HUES48 (cell line): ENCODE measurements around the gene CNTNAP4.
A peak's percentile ranks its signal among the peaks of the same experiment; 100 is the strongest.

Experiments
- H3K27ac ChIP-seq: one replicate; pipeline ENCODE4 v1.7.0; 2013; ENCODE audit warnings: low read depth, low read length, inconsistent platforms
- H3K27me3 ChIP-seq: 2 replicates; pipeline ENCODE4 v1.6.1; 2013; ENCODE audit warnings: mild to moderate bottlenecking, low read length; ENCODE audit not compliant: control insufficient read depth, insufficient read depth
- H3K36me3 ChIP-seq: 2 replicates; pipeline ENCODE4 v1.6.1; 2013; ENCODE audit warnings: low read length; ENCODE audit not compliant: control insufficient read depth, insufficient read depth
- H3K4me1 ChIP-seq: 2 replicates; pipeline ENCODE4 v1.6.1; 2013; ENCODE audit warnings: mild to moderate bottlenecking, low read length; ENCODE audit not compliant: control insufficient read depth, insufficient read depth
- H3K4me3 ChIP-seq: 2 replicates; pipeline ENCODE4 v1.5.1; 2013; ENCODE audit warnings: mild to moderate bottlenecking, low read depth, low read length
- H3K9ac ChIP-seq: 2 replicates; pipeline ENCODE4 v1.6.1; 2013; ENCODE audit warnings: mild to moderate bottlenecking, low read depth, low read length, moderate library complexity
- H3K9me3 ChIP-seq: 2 replicates; pipeline ENCODE4 v1.6.1; 2013; ENCODE audit warnings: low read length; ENCODE audit not compliant: control insufficient read depth, insufficient read depth

CNTNAP4 gene

DNA sequence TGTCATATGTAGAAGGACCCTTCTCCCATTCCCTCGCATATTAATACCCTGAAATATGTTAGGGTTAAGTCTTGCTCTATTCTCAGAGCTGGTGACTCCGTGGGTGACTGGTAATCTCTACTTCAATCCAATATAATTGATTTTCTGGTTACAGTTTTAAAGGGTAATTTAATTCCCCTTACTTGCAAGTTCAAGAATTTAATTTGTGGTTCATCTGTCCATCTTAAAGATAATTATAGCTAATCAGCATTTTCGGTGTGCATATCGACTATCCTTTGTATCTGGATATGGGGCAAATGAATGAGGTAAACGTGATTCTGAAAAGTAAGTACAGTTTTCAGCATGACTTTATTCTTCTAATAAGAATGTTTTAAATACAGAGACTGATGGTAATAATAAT is 250.0 kb downstream of the CNTNAP4 start:
- Histone ChIP-seq H3K36me3 (no peaks in the 10 kb centered on the region), H3K4me1 (no peaks in the 10 kb centered on the region), H3K27ac (no peak overlapping the region), H3K9ac (no peak overlapping the region), H3K9me3 (no peaks in the 10 kb centered on the region), H3K27me3 (no peaks in the 10 kb centered on the region), H3K4me3 (no peak overlapping the region)

DNA sequence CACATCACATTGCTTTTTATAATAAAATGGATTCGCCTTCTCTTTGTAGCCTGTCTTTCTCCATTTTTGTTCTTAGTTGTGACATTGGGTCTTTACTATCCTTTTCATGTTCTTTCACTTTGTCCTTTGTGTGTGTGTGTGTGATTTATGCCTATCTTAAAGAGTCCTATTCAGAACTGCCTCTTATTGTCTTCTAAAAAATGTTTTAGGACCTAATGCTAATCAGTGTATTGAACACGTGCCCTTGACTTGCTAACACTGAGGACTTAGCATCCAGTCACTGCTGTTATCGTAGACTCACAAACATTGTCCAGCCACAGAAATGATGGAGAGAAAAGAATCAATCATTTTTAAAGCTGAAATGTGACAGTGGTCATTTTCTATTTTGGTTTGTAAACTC is 251.9 kb downstream of the CNTNAP4 start:
- no peaks in the 10 kb centered on the region for H3K27me3 ChIP-seq
- H3K9me3 ChIP-seq, result no peaks in the 10 kb centered on the region
- no peak overlapping the region for H3K27ac ChIP-seq
- no peaks in the 10 kb centered on the region for H3K36me3 ChIP-seq
- no peak overlapping the region for H3K9ac ChIP-seq
- no peaks in the 10 kb centered on the region for H3K4me1 ChIP-seq
- no peak overlapping the region for H3K4me3 ChIP-seq

DNA sequence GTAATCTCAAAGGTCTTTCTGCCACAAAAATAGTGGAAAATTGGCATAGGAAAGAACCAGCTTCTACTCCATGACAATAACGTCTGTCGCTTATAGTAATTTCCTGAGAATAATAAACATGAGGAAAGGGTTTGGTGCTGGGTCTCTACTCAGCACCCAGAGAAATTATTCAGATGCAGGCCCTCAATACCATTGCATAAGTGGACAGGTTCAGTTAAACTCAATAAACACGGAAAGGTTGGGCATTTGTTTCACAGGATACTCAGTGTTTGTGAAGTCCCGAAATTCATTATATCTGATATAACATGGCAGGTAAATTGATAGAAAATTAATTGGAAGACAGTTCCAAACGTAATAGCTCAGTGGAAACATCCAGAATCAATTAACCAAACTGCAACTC is 254.0 kb downstream of the CNTNAP4 start:
- H3K9me3 ChIP-seq, result no peaks in the 10 kb centered on the region
- no peaks in the 10 kb centered on the region for H3K4me1 ChIP-seq
- no peak overlapping the region for H3K4me3 ChIP-seq
- no peak overlapping the region for H3K9ac ChIP-seq
- no peaks in the 10 kb centered on the region for H3K27me3 ChIP-seq
- H3K27ac ChIP-seq, result peak overlapping the region; percentile 23
- no peaks in the 10 kb centered on the region for H3K36me3 ChIP-seq

DNA sequence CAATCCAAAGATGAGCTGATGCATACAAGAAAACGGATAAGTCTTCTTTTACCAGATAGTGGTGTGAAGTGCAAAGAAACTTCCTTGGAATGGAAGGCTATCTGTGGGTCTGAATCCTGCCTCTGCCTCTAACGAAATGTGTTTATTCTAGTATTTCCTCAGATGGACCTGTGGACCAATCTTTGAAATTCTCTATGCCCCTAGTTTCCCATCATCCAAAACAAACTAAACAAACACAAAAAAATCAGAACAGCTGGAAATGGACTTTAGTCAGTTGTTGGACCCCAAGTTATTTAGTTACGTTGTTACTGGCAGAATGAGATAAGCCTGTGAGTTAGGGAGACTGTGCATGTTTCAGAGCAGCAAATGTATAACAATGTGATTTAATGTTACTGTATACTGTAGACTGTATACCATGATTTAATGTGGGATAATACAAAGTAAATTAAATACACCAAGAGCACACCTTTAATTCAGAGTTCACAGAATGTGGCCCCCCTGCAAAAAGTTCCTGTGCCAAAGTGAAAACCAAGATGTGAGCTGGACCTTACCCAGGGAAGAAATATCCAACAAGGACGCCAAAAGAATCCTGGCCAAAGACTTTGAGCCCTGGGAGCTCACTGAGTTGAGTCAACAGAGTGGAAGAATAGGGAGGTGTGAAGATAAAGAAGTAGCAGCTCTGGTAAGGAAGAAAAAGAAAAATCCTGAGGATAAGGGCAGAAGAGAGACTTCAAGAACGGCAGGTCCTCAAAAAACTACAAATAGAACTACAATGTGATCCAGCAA is 255.2 kb downstream of the CNTNAP4 start:
- no peak overlapping the region for H3K9ac ChIP-seq
- no peaks in the 10 kb centered on the region for H3K9me3 ChIP-seq
- H3K27me3 ChIP-seq, result no peaks in the 10 kb centered on the region
- no peaks in the 10 kb centered on the region for H3K36me3 ChIP-seq
- no peak overlapping the region for H3K4me3 ChIP-seq
- H3K4me1 ChIP-seq, result no peaks in the 10 kb centered on the region
- no peak overlapping the region for H3K27ac ChIP-seq

DNA sequence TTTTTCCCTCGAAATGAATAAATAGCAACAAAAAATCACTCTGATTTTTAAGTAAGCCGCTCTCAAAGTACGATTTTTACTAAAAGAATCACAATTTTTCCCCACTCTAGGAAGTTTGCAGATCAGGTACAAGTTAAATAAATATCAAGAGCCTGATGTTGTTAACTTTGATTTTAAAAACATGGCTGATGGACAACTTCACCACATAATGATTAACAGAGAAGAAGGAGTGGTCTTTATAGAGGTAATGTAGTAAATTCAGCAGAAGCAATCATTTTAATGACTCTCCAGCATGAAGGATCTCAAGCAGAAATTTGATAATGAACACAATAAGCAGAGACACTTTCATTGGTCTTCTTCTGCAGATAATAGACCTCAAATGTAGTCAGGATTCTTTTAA is 262.4 kb downstream of the CNTNAP4 start:
- Histone ChIP-seq H3K9ac (no peak overlapping the region), H3K4me3 (no peak overlapping the region), H3K27me3 (no peaks in the 10 kb centered on the region), H3K4me1 (no peaks in the 10 kb centered on the region), H3K36me3 (no peaks in the 10 kb centered on the region), H3K27ac (no peak overlapping the region), H3K9me3 (no peaks in the 10 kb centered on the region)

DNA sequence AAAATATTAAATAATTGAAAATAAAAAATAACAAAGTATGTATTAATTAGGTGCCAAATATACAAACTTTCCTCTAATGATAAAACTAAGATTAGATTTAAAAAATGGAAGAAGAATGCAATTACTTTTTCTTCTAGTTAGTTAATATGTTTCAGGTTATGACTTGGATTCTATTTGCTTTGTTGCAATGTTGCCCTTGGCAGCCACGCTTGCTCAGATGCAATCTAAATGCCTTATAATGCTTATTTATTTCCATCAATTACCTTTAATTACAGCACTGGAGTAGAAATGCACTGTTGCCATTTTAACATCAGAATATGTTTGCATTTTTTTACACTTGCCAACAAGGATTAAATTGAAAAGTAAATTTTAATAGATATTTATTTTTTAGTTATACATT is 263.9 kb downstream of the CNTNAP4 start:
- Histone ChIP-seq H3K27me3 (no peaks in the 10 kb centered on the region), H3K9ac (no peak overlapping the region), H3K4me1 (no peaks in the 10 kb centered on the region), H3K27ac (no peak overlapping the region), H3K4me3 (no peak overlapping the region), H3K36me3 (no peaks in the 10 kb centered on the region), H3K9me3 (no peaks in the 10 kb centered on the region)

DNA sequence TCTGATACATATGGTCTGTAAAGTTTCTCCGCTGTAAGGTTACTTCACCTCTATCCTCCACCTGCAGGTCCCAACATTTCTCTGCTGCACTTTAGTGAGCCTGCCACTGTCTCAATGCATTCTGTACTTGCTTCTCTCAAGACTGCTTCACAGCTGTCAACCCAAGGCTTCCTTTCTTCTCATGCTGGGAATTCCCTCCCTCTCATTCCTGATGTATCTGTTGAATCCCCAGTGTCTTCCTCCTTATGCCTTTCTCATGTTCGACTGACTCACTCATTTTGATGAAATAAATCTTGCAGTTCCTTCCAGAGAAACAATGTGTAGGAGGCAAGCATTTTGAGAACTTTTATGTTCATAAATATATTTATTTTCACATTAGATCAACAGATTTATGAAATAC is 288.3 kb downstream of the CNTNAP4 start:
- H3K9ac ChIP-seq, result no peak overlapping the region
- no peaks in the 10 kb centered on the region for H3K27me3 ChIP-seq
- H3K9me3 ChIP-seq, result no peaks in the 10 kb centered on the region
- no peak overlapping the region for H3K4me3 ChIP-seq
- no peaks in the 10 kb centered on the region for H3K4me1 ChIP-seq
- no peaks in the 10 kb centered on the region for H3K36me3 ChIP-seq
- H3K27ac ChIP-seq, result no peak overlapping the region

DNA sequence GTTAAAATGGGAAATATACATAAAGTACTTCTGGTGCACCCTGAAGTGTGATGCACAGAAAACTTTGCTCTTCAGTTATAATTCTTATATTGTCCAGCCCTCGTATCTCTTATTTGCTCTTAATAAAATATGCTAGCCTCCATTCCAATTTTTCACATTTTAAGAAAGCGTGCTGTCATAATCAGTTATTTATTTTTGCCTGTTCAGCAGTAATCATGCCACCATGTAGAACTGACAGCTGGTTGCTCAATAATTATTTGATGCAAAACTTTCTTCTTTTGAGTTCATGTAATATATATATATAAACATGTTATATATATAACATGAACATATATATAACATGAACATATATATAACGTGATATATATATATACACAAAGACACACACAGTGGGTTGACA is 294.6 kb downstream of the CNTNAP4 start:
- no peak overlapping the region for H3K27ac ChIP-seq
- no peak overlapping the region for H3K9ac ChIP-seq
- no peak overlapping the region for H3K4me3 ChIP-seq
- H3K36me3 ChIP-seq, result no peaks in the 10 kb centered on the region
- H3K27me3 ChIP-seq, result no peaks in the 10 kb centered on the region
- H3K4me1 ChIP-seq, result no peaks in the 10 kb centered on the region
- no peaks in the 10 kb centered on the region for H3K9me3 ChIP-seq

DNA sequence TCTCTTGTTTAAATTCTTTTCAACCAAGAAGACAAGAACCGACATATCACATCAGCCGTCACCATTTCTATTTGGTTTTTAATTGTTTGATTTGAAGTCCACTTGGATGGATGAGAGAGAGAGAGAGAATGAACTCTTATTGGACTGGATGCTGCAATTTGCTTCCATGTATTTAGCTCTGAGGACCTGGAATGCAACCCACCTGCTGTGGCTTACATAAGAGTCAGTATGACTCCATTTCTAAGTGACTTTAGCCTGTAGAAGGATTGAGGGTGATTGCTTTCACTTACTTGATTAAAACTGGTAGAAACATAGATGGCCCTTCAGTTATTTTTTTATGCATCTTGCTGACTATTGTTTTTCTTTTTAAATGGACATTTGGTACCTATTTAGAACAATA is 296.1 kb downstream of the CNTNAP4 start:
- H3K4me3 ChIP-seq, result no peak overlapping the region
- no peaks in the 10 kb centered on the region for H3K4me1 ChIP-seq
- H3K27me3 ChIP-seq, result no peaks in the 10 kb centered on the region
- no peaks in the 10 kb centered on the region for H3K9me3 ChIP-seq
- no peaks in the 10 kb centered on the region for H3K36me3 ChIP-seq
- no peak overlapping the region for H3K27ac ChIP-seq
- no peak overlapping the region for H3K9ac ChIP-seq

DNA sequence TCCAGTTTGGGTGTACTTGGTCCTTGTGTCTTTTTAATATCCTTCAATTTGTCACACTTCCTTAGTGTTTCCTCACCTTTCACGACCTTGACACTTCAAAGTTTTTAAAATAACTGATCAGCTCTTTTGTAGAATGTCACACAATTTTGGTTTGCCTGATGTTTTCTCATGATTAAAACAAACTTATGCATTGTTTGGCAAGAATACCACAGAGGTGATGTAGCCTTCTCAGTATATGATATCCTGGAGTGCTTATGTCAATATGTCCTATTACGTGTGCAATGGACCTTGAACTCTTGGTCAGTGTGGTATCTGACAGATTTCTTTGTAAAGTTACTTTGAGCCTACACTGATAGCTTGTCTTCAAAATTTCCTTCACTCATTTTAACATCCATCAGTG is 297.4 kb downstream of the CNTNAP4 start:
- H3K27ac ChIP-seq, result peak overlapping the region; percentile 42
- no peaks in the 10 kb centered on the region for H3K27me3 ChIP-seq
- no peak overlapping the region for H3K4me3 ChIP-seq
- no peaks in the 10 kb centered on the region for H3K36me3 ChIP-seq
- no peak overlapping the region for H3K9ac ChIP-seq
- H3K4me1 ChIP-seq, result no peaks in the 10 kb centered on the region
- H3K9me3 ChIP-seq, result no peaks in the 10 kb centered on the region

DNA sequence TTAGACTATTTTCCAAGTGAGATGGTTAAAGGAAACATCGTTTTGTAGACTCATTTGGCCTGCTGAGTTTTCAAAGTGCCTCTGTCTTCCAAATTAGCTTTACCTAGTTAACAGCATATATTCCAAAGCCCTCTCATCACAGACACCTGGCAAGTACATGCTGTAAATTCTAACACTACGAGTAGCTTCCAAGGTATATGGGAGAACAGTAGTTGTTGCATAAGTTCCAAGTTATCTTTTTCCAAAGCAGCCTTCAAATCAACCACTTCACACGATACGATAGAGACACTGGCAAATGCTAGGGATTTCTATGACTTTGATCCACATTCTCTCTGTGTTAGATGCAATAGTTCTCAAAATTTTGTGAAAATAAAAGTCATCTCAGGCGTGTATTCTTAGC is 299.3 kb downstream of the CNTNAP4 start:
- H3K36me3 ChIP-seq, result no peaks in the 10 kb centered on the region
- no peaks in the 10 kb centered on the region for H3K4me1 ChIP-seq
- no peak overlapping the region for H3K4me3 ChIP-seq
- no peaks in the 10 kb centered on the region for H3K9me3 ChIP-seq
- H3K9ac ChIP-seq, result no peak overlapping the region
- H3K27ac ChIP-seq, result no peak overlapping the region
- no peaks in the 10 kb centered on the region for H3K27me3 ChIP-seq
